AG04450 (cell line): ENCODE data around the gene HTRA1. TPM values are rescaled to one million over a fixed set of nuclear protein-coding genes. Genes with fewer than 3 reads are reported as not detected.

Source experiments
- polyA plus RNA-seq: library from polyadenylated mRNA; depleted of rRNA; stranded (reverse); fragments of >200 nt; gene quantifications from 2 replicates; pipeline ENCODE4 v1.2.3, GENCODE V29; 2011; rRNA removed
- small RNA-seq: library from RNA; depleted of rRNA; stranded (forward); fragments of <200 nt; gene quantifications from one replicate; pipeline ENCODE3, GENCODE V24; 2012; ENCODE audit warnings: low read depth; ENCODE audit not compliant: insufficient read length

HTRA1 gene
- polyA plus RNA-seq, 1 experiment = 187 TPM

Small RNAs within 50 kb of the gene (small RNA-seq; reads per million reads assigned to genes)
- not detected for gene MIR3941

Other genes starting within 250 kb of the HTRA1 start
- gene BTBD16, start 190.3 kb upstream of the HTRA1 start, polyA plus RNA-seq = not detected in 2 replicates
- gene PLEKHA1, start 86.8 kb upstream of the HTRA1 start, polyA plus RNA-seq = 17.6 and 25.5 TPM in 2 replicates
- gene ARMS2, start 6.9 kb upstream of the HTRA1 start, polyA plus RNA-seq = not detected in 2 replicates
- not detected in 2 replicates for gene DMBT1, start 99.2 kb downstream of the HTRA1 start, polyA plus RNA-seq
- gene C10orf120, start 238.3 kb downstream of the HTRA1 start, polyA plus RNA-seq = not detected in 2 replicates